ENCODE measurements around the gene FAT3. TPM values are rescaled to one million over a fixed set of nuclear protein-coding genes. Genes with fewer than 3 reads are reported as not detected.

Gene FAT3
- total RNA-seq, 1 experiment from 2014 or later: 9.1 TPM

- Histone ChIP-seq H3K4me3 (ENCODE audit: low read depth, low read length, poor library complexity, severe bottlenecking) (no peak overlapping the region), H3K4me1 (ENCODE audit: insufficient read depth, low read length, poor library complexity, severe bottlenecking) (no peaks in the 10 kb centered on the region), H3K9me3 (ENCODE audit: low read depth, low read length, poor library complexity, severe bottlenecking) (no peaks in the 10 kb centered on the region), H3K27ac (ENCODE audit: low read depth, low read length, poor library complexity, severe bottlenecking) (no peak overlapping the region), H3K36me3 (ENCODE audit: insufficient read depth, low read length, poor library complexity, severe bottlenecking) (no peaks in the 10 kb centered on the region), H3K27me3 (replicated peaks; ENCODE audit: insufficient read depth, low read depth, low read length, poor library complexity) (no peaks in the 10 kb centered on the region)
- intact Hi-C loops (cut with micrococcal nuclease; ENCODE audit: unreplicated experiment): no loop called here
- TF ChIP-seq EZH2 (IDR thresholded peaks at IDR 0.05; ENCODE audit: borderline replicate concordance, low read depth, low read length, poor library complexity, severe bottlenecking) (no peak), CTCF (conservative IDR thresholded peaks at IDR 0.05; ENCODE audit: low read depth, low read length) (no peak)
- no TSS peak for BruUV-seq (replicated peaks)
- no peak for DNase-seq (ENCODE audit: low spot score)
- POLR2A ChIA-PET (ENCODE audit: low non-redundant PET): no interaction called here
- CTCF ChIA-PET: no interaction called here
Observed at GRCh38 chr11:92259861-92260260, 35.2 kb downstream of the FAT3 start.

- H3K36me3 ChIP-seq (ENCODE audit: insufficient read depth, low read length, poor library complexity, severe bottlenecking): no peaks in the 10 kb centered on the region
- POLR2A ChIA-PET (ENCODE audit: low non-redundant PET): no interaction called here
- DNase-seq (ENCODE audit: low spot score): no peak
- no peaks in the 10 kb centered on the region for H3K27me3 ChIP-seq (replicated peaks; ENCODE audit: insufficient read depth, low read depth, low read length, poor library complexity)
- H3K4me3 ChIP-seq (ENCODE audit: low read depth, low read length, poor library complexity, severe bottlenecking): no peak overlapping the region
- no peak for TF ChIP-seq EZH2 (IDR thresholded peaks at IDR 0.05; ENCODE audit: borderline replicate concordance, low read depth, low read length, poor library complexity, severe bottlenecking)
- no peak for TF ChIP-seq CTCF (conservative IDR thresholded peaks at IDR 0.05; ENCODE audit: low read depth, low read length)
- BruUV-seq (replicated peaks): no TSS peak
- no peaks in the 10 kb centered on the region for H3K4me1 ChIP-seq (ENCODE audit: insufficient read depth, low read length, poor library complexity, severe bottlenecking)
- no peaks in the 10 kb centered on the region for H3K9me3 ChIP-seq (ENCODE audit: low read depth, low read length, poor library complexity, severe bottlenecking)
- CTCF ChIA-PET: no interaction called here
- intact Hi-C loops (cut with micrococcal nuclease; ENCODE audit: unreplicated experiment): no loop called here
- H3K27ac ChIP-seq (ENCODE audit: low read depth, low read length, poor library complexity, severe bottlenecking): no peak overlapping the region
Observed at GRCh38 chr11:92264350-92264749, 39.7 kb downstream of the FAT3 start.

- ChIA-PET CTCF (no interaction called here), POLR2A (ENCODE audit: low non-redundant PET) (no interaction called here)
- intact Hi-C loops (cut with micrococcal nuclease; ENCODE audit: unreplicated experiment): no loop called here
- no peaks in the 10 kb centered on the region for H3K9me3 ChIP-seq (ENCODE audit: low read depth, low read length, poor library complexity, severe bottlenecking)
- no peaks in the 10 kb centered on the region for H3K36me3 ChIP-seq (ENCODE audit: insufficient read depth, low read length, poor library complexity, severe bottlenecking)
- TF ChIP-seq EZH2 (IDR thresholded peaks at IDR 0.05; ENCODE audit: borderline replicate concordance, low read depth, low read length, poor library complexity, severe bottlenecking) (no peak), CTCF (conservative IDR thresholded peaks at IDR 0.05; ENCODE audit: low read depth, low read length) (no peak)
- H3K27me3 ChIP-seq (replicated peaks; ENCODE audit: insufficient read depth, low read depth, low read length, poor library complexity): no peaks in the 10 kb centered on the region
- no peak overlapping the region for H3K27ac ChIP-seq (ENCODE audit: low read depth, low read length, poor library complexity, severe bottlenecking)
- DNase-seq (ENCODE audit: low spot score): no peak
- H3K4me1 ChIP-seq (ENCODE audit: insufficient read depth, low read length, poor library complexity, severe bottlenecking): no peaks in the 10 kb centered on the region
- H3K4me3 ChIP-seq (ENCODE audit: low read depth, low read length, poor library complexity, severe bottlenecking): no peak overlapping the region
- BruUV-seq (replicated peaks): no TSS peak
Observed at GRCh38 chr11:92266806-92267205, 42.2 kb downstream of the FAT3 start.

Measured in A673 (cell line).